Thoracic aorta (tissue), 2 donors: Measurements from ENCODE around the gene ZC2HC1C. TPM values are rescaled to one million over a fixed set of nuclear protein-coding genes. Genes with fewer than 3 reads are reported as not detected.

Source experiments
- ATAC-seq: fragments of 150-250 bp; one replicate; pipeline ENCODE4 v1.8.0; 2017; ENCODE audit warnings: low read depth; ENCODE audit not compliant: insufficient number of reproducible peaks, low FRiP score
- DNase-seq: peaks from one replicate; pipeline ENCODE4 v3.0.0-alpha.2; 2020; ENCODE audit warnings: low spot score
- H3K27ac ChIP-seq, 2 donors: fragments of 200-600 bp; sonication (generic); 1 replicate in 1 of 2; 2 replicates in 1 of 2; pipeline ENCODE4 v1.5.1; 2016; ENCODE audit warnings: mild to moderate bottlenecking in 2 of 2, moderate library complexity in 2 of 2
- H3K27me3 ChIP-seq: fragments of 200-600 bp; sonication (generic); replicated peaks from 2 replicates; pipeline ENCODE4 v1.6.0; 2016; ENCODE audit warnings: mild to moderate bottlenecking; ENCODE audit not compliant: insufficient read depth
- H3K36me3 ChIP-seq: fragments of 200-600 bp; sonication (generic); one replicate; pipeline ENCODE4 v1.5.1; 2016
- H3K4me1 ChIP-seq, 2 donors: fragments of 200-600 bp; sonication (generic); 1 replicate in 1 of 2; 2 replicates in 1 of 2; pipeline versions ENCODE4 v1.5.1 to v1.6.0; 2016; ENCODE audit warnings: low read depth in 2 of 2, mild to moderate bottlenecking in 1 of 2; ENCODE audit not compliant: control insufficient read depth in 1 of 2
- H3K4me3 ChIP-seq: fragments of 200-600 bp; sonication (generic); 2 replicates; pipeline ENCODE4 v1.5.1; 2016; ENCODE audit warnings: mild to moderate bottlenecking
- H3K9me3 ChIP-seq: fragments of 200-600 bp; sonication (generic); 2 replicates; pipeline ENCODE4 v1.5.1; 2016
- CTCF ChIP-seq: fragments of 200-600 bp; sonication (generic); IDR thresholded peaks from one replicate; pipeline ENCODE4 v1.5.1; 2019; ENCODE audit warnings: antibody characterized with exemption
- total RNA-seq, 2 donors: library from RNA; depleted of rRNA; stranded (reverse); fragments of >200 nt; gene quantifications; one replicate each; pipeline versions ENCODE4 v1.1.0 to v1.2.3, GENCODE V29; 2016

Gene ZC2HC1C
- total RNA-seq, 2 donors from 2014 or later: 0.27 to 1.1 TPM

DNA sequence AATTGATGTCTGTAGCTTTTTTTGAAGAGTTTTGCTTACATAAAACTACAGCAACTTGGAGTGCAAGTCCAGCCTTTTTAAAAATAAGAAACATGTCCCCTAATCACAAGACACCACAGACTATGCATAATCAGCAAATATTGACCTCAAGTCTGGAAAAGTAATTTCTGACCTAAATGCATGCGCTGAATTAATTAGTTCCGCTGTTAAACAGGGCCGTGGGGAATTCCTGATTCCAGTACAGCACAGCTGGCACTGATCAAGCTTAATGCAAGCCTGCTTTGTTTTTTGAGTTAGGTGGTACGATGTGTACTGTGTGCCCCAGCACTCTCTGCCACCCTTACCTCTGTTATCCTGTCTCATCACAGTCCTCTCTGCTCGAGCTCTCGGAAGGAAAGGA, 27.4 kb upstream of the ZC2HC1C start:
- H3K9me3 ChIP-seq: no peaks in the 10 kb centered on the region
- H3K4me1 ChIP-seq: peaks cover 0 to 12% of the 10 kb centered on the region in 2 donors
- no peak for ATAC-seq
- DNase-seq: no peak
- no peak overlapping the region for H3K27ac ChIP-seq
- no peak for TF ChIP-seq CTCF
- no peak overlapping the region for H3K4me3 ChIP-seq
- H3K27me3 ChIP-seq: no peaks in the 10 kb centered on the region
- peaks cover 24% of the 10 kb centered on the region for H3K36me3 ChIP-seq

GRCh38 chr14:75044322-75044721, 25.1 kb upstream of the ZC2HC1C start:
- H3K27me3 ChIP-seq: no peaks in the 10 kb centered on the region
- no peaks in the 10 kb centered on the region for H3K9me3 ChIP-seq
- DNase-seq (no peak), ATAC-seq (no peak)
- H3K36me3 ChIP-seq: peaks cover 11% of the 10 kb centered on the region
- H3K27ac ChIP-seq: no peak overlapping the region
- no peak overlapping the region for H3K4me3 ChIP-seq
- H3K4me1 ChIP-seq: peaks cover 1 to 28% of the 10 kb centered on the region in 2 donors
- TF ChIP-seq CTCF: no peak

DNA sequence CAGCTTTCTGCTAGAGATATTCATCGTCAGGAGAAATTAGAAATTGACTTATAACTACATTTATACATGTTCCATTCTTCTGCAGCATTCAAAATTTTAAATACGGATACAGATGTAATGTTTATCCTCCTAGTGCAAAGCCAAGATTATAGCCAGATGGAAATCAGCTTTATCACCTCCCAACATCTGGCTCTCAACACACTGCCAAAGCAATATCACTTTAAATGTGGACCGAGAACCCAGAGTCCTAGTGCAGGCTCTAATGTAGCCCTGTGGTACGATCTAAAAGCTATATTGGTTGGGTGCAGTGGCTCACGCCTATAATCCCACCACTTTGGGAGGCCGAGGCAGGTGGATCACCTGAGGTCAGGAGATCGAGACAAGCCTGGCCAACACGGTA, 24.7 kb upstream of the ZC2HC1C start:
- H3K4me1 ChIP-seq: peaks cover 5 to 32% of the 10 kb centered on the region in 2 donors
- no peak for ATAC-seq
- no peaks in the 10 kb centered on the region for H3K27me3 ChIP-seq
- no peak overlapping the region for H3K27ac ChIP-seq
- H3K9me3 ChIP-seq: no peaks in the 10 kb centered on the region
- TF ChIP-seq CTCF: no peak
- no peak for DNase-seq
- H3K36me3 ChIP-seq: peaks cover 11% of the 10 kb centered on the region
- H3K4me3 ChIP-seq: no peak overlapping the region

DNA sequence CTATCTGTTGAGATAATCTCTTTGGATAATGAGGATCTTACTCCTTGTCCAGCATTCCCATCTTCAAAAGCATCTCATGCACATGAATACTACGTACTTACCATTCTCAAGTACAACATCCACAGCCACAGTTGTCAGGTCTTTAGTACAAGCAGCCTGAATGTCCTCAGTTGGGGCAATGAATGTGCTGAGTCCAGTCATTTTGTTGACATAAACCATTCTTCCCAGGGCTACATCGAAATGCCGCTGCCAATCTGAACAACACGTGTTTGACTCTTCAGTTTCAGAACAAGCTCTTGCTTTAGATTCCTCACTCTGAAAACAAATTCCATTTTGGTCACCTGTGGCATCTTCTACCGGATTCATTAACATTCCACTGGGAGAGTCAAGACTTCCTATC, 23.2 kb upstream of the ZC2HC1C start:
- Histone ChIP-seq H3K27ac (no peak overlapping the region), H3K4me1 (peaks cover 12 to 45% of the 10 kb centered on the region in 2 donors), H3K4me3 (no peak overlapping the region), H3K36me3 (peaks cover 7% of the 10 kb centered on the region), H3K9me3 (no peaks in the 10 kb centered on the region), H3K27me3 (no peaks in the 10 kb centered on the region)
- no peak for ATAC-seq
- no peak for DNase-seq
- no peak for TF ChIP-seq CTCF

DNA sequence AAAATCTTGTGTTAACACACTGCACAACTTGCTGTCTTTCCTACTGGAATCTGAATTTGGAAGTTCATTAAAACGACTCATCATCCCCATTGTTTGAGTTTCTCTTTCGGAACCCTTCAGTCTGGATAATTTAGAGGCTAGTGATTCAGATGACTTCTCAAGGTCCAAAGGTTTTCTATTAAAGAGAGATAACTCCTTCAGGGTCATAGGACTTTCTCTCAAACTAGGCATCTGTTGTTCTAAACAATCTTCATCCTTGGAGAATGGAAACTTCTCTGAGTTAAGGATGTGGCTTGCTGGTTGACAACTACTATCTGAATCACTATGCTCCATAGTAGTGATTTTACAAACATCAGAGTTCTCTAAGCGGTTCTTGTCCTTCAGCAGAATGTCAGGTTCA, 22.5 kb upstream of the ZC2HC1C start:
- DNase-seq: no peak
- ATAC-seq: no peak
- no peak for TF ChIP-seq CTCF
- Histone ChIP-seq H3K4me1 (peaks cover 12 to 45% of the 10 kb centered on the region in 2 donors), H3K36me3 (peaks cover 1% of the 10 kb centered on the region), H3K27me3 (no peaks in the 10 kb centered on the region), H3K4me3 (no peak overlapping the region), H3K9me3 (no peaks in the 10 kb centered on the region), H3K27ac (no peak overlapping the region)
